A673 (cell line): ENCODE measurements around the gene GCFC2.

Experiments
- CTCF ChIP-seq: fragments of 300-800, 200-600 bp; sonication (generic); conservative IDR thresholded peaks from 2 replicates; pipeline ENCODE4 v1.5.1; 2017; ENCODE audit warnings: low read depth, mild to moderate bottlenecking, antibody characterized with exemption, low read length, moderate library complexity, mixed read lengths
- EZH2 ChIP-seq: fragments of 200-600 bp; sonication (generic); IDR thresholded peaks from 2 replicates; pipeline ENCODE4 v1.6.1; 2017; ENCODE audit warnings: borderline replicate concordance, low read depth, mild to moderate bottlenecking, mixed read lengths, antibody characterized with exemption, low read length; ENCODE audit not compliant: poor library complexity, severe bottlenecking

- no peak for TF ChIP-seq CTCF
- TF ChIP-seq EZH2, result no peak
Measured at GRCh38 chr2:75646583-75647425, 63.9 kb downstream of the GCFC2 start, which contains the start of gene MRPL19.
